GM12878 (cell line): Measurements from ENCODE around the gene MAGI2. TPM values are rescaled to one million over a fixed set of nuclear protein-coding genes. Genes with fewer than 3 reads are reported as not detected.

Experiments used
- ATAC-seq: fragments of 200-7000 bp; cut with Tn5 transposase; 3 replicates; pipeline ENCODE4 v1.9.1; 2020; ENCODE audit warnings: mild to moderate bottlenecking, moderate library complexity
- BruUV-seq: library from RNA; stranded (reverse); fragments of 400-500 nt; replicated peaks from 2 replicates; lab custom pipeline; 2021; lab: Mats Ljungman, UMichigan
- CTCF ChIA-PET: fragments of 300-600 bp; sonication (Branson Sonifier 250); formaldehyde crosslinking; extraction: SDS; loops from one replicate; lab custom pipeline; 2021; ENCODE audit warnings: inconsistent platforms; lab: Yijun Ruan, JAX
- POLR2A ChIA-PET: fragments of 350-600 bp; formaldehyde crosslinking; extraction: SDS; loops from one replicate; lab custom pipeline; 2021; ENCODE audit warnings: inconsistent platforms; lab: Charles Lee
- RAD21 ChIA-PET: fragments of 300-600 bp; sonication (Branson Sonifier 250); formaldehyde crosslinking; loops from one replicate; lab custom pipeline; 2023; ENCODE audit warnings: antibody characterized with exemption; ENCODE audit not compliant: unreplicated experiment; lab: Charles Lee
- SMC1A ChIA-PET: fragments of 300-600 bp; sonication (Branson Sonifier 250); formaldehyde crosslinking; loops from one replicate; lab custom pipeline; 2023; ENCODE audit not compliant: unreplicated experiment, uncharacterized antibody; lab: Charles Lee
- DNase-seq: peaks from one replicate; pipeline ENCODE4 v3.0.0-alpha.2; 2011; ENCODE audit warnings: low read depth, low spot score
- FAIRE-seq: peaks from 3 replicates; lab custom pipeline; 2011; peaks lifted over from hg19 to GRCh38; lab: Jason Lieb, UNC
- H2AFZ ChIP-seq: 2 replicates; pipeline ENCODE4 v1.6.0; 2011; ENCODE audit warnings: low read depth, low read length, control low read depth; ENCODE audit not compliant: control insufficient read depth
- H3K27ac ChIP-seq: 2 replicates; pipeline ENCODE4 v1.5.1; 2011; ENCODE audit warnings: control low read depth; ENCODE audit not compliant: control insufficient read depth, insufficient read depth
- H3K27me3 ChIP-seq, 2 experiments: replicated peaks in 1 of 2; 2 replicates each; pipeline versions ENCODE4 v1.6.0 to v1.6.1; 2011; ENCODE audit warnings: low read length in 1 of 2; ENCODE audit not compliant: control insufficient read depth in 2 of 2, insufficient read depth in 2 of 2
- H3K36me3 ChIP-seq, 2 experiments: 2 replicates each; pipeline ENCODE4 v1.5.1; 2011; ENCODE audit warnings: low read length in 1 of 2; ENCODE audit not compliant: control insufficient read depth in 2 of 2, insufficient read depth in 2 of 2
- H3K4me1 ChIP-seq: 2 replicates; pipeline ENCODE4 v1.6.1; 2011; ENCODE audit warnings: mild to moderate bottlenecking, low read length, moderate library complexity, mixed read lengths; ENCODE audit not compliant: control insufficient read depth, insufficient read depth
- H3K4me2 ChIP-seq: 2 replicates; pipeline ENCODE4 v1.6.0; 2011; ENCODE audit warnings: control low read depth; ENCODE audit not compliant: control insufficient read depth, insufficient read depth
- H3K4me3 ChIP-seq: fragments of 200-600 bp; sonication (generic); 2 replicates; pipeline ENCODE4 v1.5.1; 2016
- H3K79me2 ChIP-seq: 2 replicates; pipeline ENCODE4 v1.6.0; 2011; ENCODE audit warnings: low read length; ENCODE audit not compliant: control insufficient read depth, insufficient read depth
- H3K9ac ChIP-seq: 2 replicates; pipeline ENCODE4 v1.8.0; 2011; ENCODE audit warnings: low read length, control low read depth, mixed read lengths; ENCODE audit not compliant: control insufficient read depth, insufficient read depth
- H3K9me3 ChIP-seq: replicated peaks from 3 replicates; pipeline ENCODE4 v1.5.1; 2011; ENCODE audit warnings: mild to moderate bottlenecking, low read length; ENCODE audit not compliant: control insufficient read depth, insufficient read depth
- H4K20me1 ChIP-seq: 2 replicates; pipeline ENCODE4 v1.6.0; 2011; ENCODE audit not compliant: control insufficient read depth, insufficient read depth
- MYB ChIP-seq: fragments of 150-350 bp; IDR thresholded peaks from 2 replicates; pipeline ENCODE4 v1.6.1; 2014; ENCODE audit warnings: mild to moderate bottlenecking, low read depth, low read length, borderline replicate concordance
- MYC ChIP-seq: IDR thresholded peaks from 2 replicates; pipeline ENCODE4 v1.6.1; 2011; ENCODE audit warnings: mild to moderate bottlenecking, low read length, moderate library complexity, inconsistent platforms; ENCODE audit not compliant: insufficient read depth, insufficient replicate concordance, insufficient read length, severe bottlenecking
- NFYA ChIP-seq: IDR thresholded peaks from 2 replicates; pipeline ENCODE4 v1.6.1; 2011; ENCODE audit warnings: low read depth, mild to moderate bottlenecking, low read length, improper control_type of control experiment, borderline replicate concordance
- NFYB ChIP-seq: IDR thresholded peaks from 2 replicates; pipeline ENCODE4 v1.6.1; 2011; ENCODE audit warnings: low read depth, mild to moderate bottlenecking, low read length, improper control_type of control experiment, moderate library complexity; ENCODE audit not compliant: insufficient read depth
- PKNOX1 ChIP-seq: fragments of 450-650 bp; IDR thresholded peaks from 2 replicates; pipeline ENCODE4 v1.6.1; 2016; ENCODE audit warnings: mild to moderate bottlenecking
- SMAD5 ChIP-seq: IDR thresholded peaks from 2 replicates; pipeline ENCODE4 v1.6.1; 2016; ENCODE audit warnings: antibody characterized with exemption, low read depth
- SMC3 ChIP-seq: IDR thresholded peaks from 2 replicates; pipeline ENCODE4 v1.6.1; 2011; ENCODE audit warnings: low read length, improper control_type of control experiment, borderline replicate concordance
- TCF12 ChIP-seq: IDR thresholded peaks from 2 replicates; pipeline ENCODE4 v1.6.1; 2011; ENCODE audit warnings: low read depth, mild to moderate bottlenecking, low read length
- YY1 ChIP-seq: IDR thresholded peaks from 2 replicates; pipeline ENCODE4 v1.6.1; 2011; ENCODE audit warnings: low read depth, mild to moderate bottlenecking, low read length
- WGBS: methylation state at CpG from one replicate; pipeline ENCODE4 v1.1.6; 2016; ENCODE audit warnings: low lambda C conversion rate; ENCODE audit not compliant: insufficient replicate concordance, insufficient coverage; ENCODE audit errors: missing lambda C conversion rate; 5-methylcytosine and 5-hydroxymethylcytosine counted together
- in situ Hi-C: fragments of 300-500 bp; cut with MboI; formaldehyde crosslinking; loops from 9 replicates; pipeline ENCODE4 v1.14.3; 2018; ENCODE audit warnings: mixed read lengths
- intact Hi-C: fragments of 100-400 bp; cut with micrococcal nuclease; formaldehyde crosslinking; loops from one replicate; pipeline ENCODE4 v1.14.2; 2022; ENCODE audit not compliant: unreplicated experiment
- polyA plus RNA-seq, 11 experiments: library from polyadenylated mRNA; depleted of rRNA in 4 of 11; unstranded in 6 of 11; stranded (reverse) in 5 of 11; fragments of >200 nt; fragmentation: Nextera tagmentation in 4 of 11; fragmentation: Illumina TruSeq in 1 of 11; extraction: Ambion mirVana in 4 of 11; extraction: Trizol in 1 of 11; gene quantifications; 1 replicate in 1 of 11; 2 replicates in 10 of 11; pipeline versions ENCODE4 v1.2.1 to v1.2.3, GENCODE V29; 2011 to 2016; ENCODE audit warnings: inconsistent platforms in 2 of 11, missing spikeins in 2 of 11, low read depth in 1 of 11
- total RNA-seq, 4 experiments: library from RNA; depleted of rRNA in 3 of 4; stranded (reverse); fragments of >200 nt in 3 of 4; fragmentation: Illumina TruSeq in 1 of 4; extraction: Trizol in 1 of 4; gene quantifications; 2 replicates each; pipeline versions ENCODE4 v1.2.1 to v1.2.3, GENCODE V29; 2013 to 2021
- TF ChIP-seq, protein P1 (sequence below): IDR thresholded peaks from 2 replicates; pipeline ENCODE4 v1.6.1; 2011; ENCODE audit warnings: mild to moderate bottlenecking, low read depth, low read length, moderate library complexity; ENCODE audit not compliant: insufficient replicate concordance
- TF ChIP-seq, protein P2 (sequence below): IDR thresholded peaks from 2 replicates; pipeline ENCODE4 v1.6.1; 2012; ENCODE audit warnings: mild to moderate bottlenecking, low read depth, low read length
- TF ChIP-seq, protein P3 (sequence below): fragments of 450-650 bp; IDR thresholded peaks from 2 replicates; pipeline ENCODE4 v1.6.1; 2017; ENCODE audit warnings: mild to moderate bottlenecking, moderate library complexity

MAGI2 gene
- total and polyA plus RNA-seq, 10 of the 15 experiments (the other 5 are each of a cell fraction or from before 2014, with no cell fraction given) = 0.01 to 0.31 (median 0.05) TPM; not detected in 2

GRCh38 chr7:78043159-78043558 is 1410.3 kb downstream of the MAGI2 start (continued):
- TF ChIP-seq MYC = no peak
- TF ChIP-seq, protein P1, sequence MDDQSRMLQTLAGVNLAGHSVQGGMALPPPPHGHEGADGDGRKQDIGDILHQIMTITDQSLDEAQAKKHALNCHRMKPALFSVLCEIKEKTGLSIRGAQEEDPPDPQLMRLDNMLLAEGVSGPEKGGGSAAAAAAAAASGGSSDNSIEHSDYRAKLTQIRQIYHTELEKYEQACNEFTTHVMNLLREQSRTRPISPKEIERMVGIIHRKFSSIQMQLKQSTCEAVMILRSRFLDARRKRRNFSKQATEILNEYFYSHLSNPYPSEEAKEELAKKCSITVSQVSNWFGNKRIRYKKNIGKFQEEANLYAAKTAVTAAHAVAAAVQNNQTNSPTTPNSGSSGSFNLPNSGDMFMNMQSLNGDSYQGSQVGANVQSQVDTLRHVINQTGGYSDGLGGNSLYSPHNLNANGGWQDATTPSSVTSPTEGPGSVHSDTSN = no peak
- no peak for TF ChIP-seq SMAD5
- no peak for TF ChIP-seq PKNOX1

DNA sequence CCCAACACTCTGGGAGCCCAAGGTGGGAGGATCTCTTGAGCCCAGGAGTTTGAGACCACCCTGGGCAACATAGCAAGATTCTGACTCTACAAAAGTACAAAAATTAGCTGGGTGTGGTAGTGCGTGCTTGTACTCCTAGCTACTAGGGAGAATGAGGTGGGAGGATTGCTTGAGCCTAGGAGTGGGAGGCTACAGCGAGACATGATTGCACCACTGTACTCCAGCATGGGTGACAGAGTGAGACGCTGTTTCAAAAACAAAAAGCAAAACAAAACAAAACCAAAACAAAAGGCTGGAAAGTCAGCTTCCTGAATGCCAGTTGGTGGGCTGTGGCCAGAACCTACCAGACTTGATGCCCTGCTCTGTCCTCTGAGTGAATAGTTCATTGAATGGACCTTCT is 1412.0 kb downstream of the MAGI2 start:
- ChIA-PET POLR2A (interaction anchor here (0.5 kb wide), 1 partner anchor 366 kb away, joined by 3 read pairs; no protein-coding TSS in a partner anchor), SMC1A (interaction anchor here (1.0 to 5.0 kb wide), 5 partner anchors 16 to 383 kb away, joined by 3 to 22 read pairs (median 12); no protein-coding TSS in a partner anchor), RAD21 (interaction anchor here (0.8 to 2.6 kb wide), 4 partner anchors 239 to 386 kb away, joined by 3 to 11 read pairs (median 3); no protein-coding TSS in a partner anchor), CTCF (interaction anchor here (0.6 to 6.0 kb wide), 15 partner anchors 10 to 390 kb away, joined by 3 to 56 read pairs (median 6); no protein-coding TSS in a partner anchor)
- in situ Hi-C loops (loop anchor here (5.0 kb wide), 1 partner anchor 99 kb away; no protein-coding TSS in a partner anchor), intact Hi-C loops (loop anchor here (5.0 kb wide), 1 partner anchor 384 kb away; no protein-coding TSS in a partner anchor)
- H3K9me3 ChIP-seq = no peaks in the 10 kb centered on the region
- H4K20me1 ChIP-seq = no peaks in the 10 kb centered on the region
- FAIRE-seq (no peak), ATAC-seq (no peak), DNase-seq (no peak)
- no peaks in the 10 kb centered on the region for H3K79me2 ChIP-seq
- H3K4me2 ChIP-seq = no peak overlapping the region
- H3K4me3 ChIP-seq = no peak overlapping the region
- H3K27ac ChIP-seq = no peak overlapping the region
- BruUV-seq = no TSS peak
- H3K36me3 ChIP-seq = no peaks in the 10 kb centered on the region
- 89% methylated on average over 3 of the region's 3 CpGs for WGBS
- H2AFZ ChIP-seq = no peak overlapping the region
- H3K9ac ChIP-seq = no peak overlapping the region
- no peaks in the 10 kb centered on the region for H3K4me1 ChIP-seq
- no peaks in the 10 kb centered on the region; a peak in 2 of 4 replicates for H3K27me3 ChIP-seq
- TF ChIP-seq YY1 (no peak), TCF12 (no peak), MYB (no peak), NFYB (no peak), SMC3 (no peak), NFYA (no peak)
- TF ChIP-seq, protein P2, sequence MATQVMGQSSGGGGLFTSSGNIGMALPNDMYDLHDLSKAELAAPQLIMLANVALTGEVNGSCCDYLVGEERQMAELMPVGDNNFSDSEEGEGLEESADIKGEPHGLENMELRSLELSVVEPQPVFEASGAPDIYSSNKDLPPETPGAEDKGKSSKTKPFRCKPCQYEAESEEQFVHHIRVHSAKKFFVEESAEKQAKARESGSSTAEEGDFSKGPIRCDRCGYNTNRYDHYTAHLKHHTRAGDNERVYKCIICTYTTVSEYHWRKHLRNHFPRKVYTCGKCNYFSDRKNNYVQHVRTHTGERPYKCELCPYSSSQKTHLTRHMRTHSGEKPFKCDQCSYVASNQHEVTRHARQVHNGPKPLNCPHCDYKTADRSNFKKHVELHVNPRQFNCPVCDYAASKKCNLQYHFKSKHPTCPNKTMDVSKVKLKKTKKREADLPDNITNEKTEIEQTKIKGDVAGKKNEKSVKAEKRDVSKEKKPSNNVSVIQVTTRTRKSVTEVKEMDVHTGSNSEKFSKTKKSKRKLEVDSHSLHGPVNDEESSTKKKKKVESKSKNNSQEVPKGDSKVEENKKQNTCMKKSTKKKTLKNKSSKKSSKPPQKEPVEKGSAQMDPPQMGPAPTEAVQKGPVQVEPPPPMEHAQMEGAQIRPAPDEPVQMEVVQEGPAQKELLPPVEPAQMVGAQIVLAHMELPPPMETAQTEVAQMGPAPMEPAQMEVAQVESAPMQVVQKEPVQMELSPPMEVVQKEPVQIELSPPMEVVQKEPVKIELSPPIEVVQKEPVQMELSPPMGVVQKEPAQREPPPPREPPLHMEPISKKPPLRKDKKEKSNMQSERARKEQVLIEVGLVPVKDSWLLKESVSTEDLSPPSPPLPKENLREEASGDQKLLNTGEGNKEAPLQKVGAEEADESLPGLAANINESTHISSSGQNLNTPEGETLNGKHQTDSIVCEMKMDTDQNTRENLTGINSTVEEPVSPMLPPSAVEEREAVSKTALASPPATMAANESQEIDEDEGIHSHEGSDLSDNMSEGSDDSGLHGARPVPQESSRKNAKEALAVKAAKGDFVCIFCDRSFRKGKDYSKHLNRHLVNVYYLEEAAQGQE = no peak
- TF ChIP-seq, protein P3, sequence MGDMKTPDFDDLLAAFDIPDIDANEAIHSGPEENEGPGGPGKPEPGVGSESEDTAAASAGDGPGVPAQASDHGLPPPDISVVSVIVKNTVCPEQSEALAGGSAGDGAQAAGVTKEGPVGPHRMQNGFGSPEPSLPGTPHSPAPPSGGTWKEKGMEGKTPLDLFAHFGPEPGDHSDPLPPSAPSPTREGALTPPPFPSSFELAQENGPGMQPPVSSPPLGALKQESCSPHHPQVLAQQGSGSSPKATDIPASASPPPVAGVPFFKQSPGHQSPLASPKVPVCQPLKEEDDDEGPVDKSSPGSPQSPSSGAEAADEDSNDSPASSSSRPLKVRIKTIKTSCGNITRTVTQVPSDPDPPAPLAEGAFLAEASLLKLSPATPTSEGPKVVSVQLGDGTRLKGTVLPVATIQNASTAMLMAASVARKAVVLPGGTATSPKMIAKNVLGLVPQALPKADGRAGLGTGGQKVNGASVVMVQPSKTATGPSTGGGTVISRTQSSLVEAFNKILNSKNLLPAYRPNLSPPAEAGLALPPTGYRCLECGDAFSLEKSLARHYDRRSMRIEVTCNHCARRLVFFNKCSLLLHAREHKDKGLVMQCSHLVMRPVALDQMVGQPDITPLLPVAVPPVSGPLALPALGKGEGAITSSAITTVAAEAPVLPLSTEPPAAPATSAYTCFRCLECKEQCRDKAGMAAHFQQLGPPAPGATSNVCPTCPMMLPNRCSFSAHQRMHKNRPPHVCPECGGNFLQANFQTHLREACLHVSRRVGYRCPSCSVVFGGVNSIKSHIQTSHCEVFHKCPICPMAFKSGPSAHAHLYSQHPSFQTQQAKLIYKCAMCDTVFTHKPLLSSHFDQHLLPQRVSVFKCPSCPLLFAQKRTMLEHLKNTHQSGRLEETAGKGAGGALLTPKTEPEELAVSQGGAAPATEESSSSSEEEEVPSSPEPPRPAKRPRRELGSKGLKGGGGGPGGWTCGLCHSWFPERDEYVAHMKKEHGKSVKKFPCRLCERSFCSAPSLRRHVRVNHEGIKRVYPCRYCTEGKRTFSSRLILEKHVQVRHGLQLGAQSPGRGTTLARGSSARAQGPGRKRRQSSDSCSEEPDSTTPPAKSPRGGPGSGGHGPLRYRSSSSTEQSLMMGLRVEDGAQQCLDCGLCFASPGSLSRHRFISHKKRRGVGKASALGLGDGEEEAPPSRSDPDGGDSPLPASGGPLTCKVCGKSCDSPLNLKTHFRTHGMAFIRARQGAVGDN = no peak
